ENCODE measurements around the gene MYO1A. TPM values are rescaled to one million over a fixed set of nuclear protein-coding genes. Genes with fewer than 3 reads are reported as not detected.
"Not testable (repeated sequence)": the region's sequence is repeated elsewhere in the genome, so short reads cannot be mapped to it uniquely, and the experiment has no call there.

The MYO1A gene
- total and polyA plus RNA-seq, 2 of the 13 experiments (the other 11 are each of a cell fraction or from before 2014, with no cell fraction given) = 5.3 to 6.0 TPM

DNA sequence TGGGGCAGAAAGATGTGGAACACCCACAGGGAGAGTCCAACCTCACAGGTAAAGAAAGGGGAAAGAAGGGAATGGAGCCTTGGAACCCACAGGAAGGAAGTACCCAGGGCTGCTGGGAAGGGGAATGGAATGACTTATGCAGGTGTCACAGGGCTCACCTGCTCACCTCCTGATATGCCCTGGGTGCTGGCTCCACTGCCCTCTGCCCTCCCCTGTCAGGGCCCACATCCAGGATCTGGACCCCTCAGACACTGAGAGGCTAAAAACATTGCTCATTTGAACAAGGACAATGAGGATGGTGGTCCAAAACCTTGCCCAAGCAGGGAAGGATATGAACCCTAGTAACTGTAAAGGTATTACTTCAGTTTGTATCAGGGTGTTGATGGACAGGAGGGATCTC, 62.9 kb downstream of the MYO1A start (continued):
- no peak for TF ChIP-seq KIAA2018 (CRISPR knock-in tag; IDR thresholded peaks at IDR 0.05; ENCODE audit: borderline replicate concordance)
- no peak for TF ChIP-seq ZNF556 (CRISPR knock-in tag; IDR thresholded peaks at IDR 0.05; ENCODE audit: borderline replicate concordance)
- TF ChIP-seq RFX5 (IDR thresholded peaks at IDR 0.05; ENCODE audit: low read depth, low read length) = no peak

DNA sequence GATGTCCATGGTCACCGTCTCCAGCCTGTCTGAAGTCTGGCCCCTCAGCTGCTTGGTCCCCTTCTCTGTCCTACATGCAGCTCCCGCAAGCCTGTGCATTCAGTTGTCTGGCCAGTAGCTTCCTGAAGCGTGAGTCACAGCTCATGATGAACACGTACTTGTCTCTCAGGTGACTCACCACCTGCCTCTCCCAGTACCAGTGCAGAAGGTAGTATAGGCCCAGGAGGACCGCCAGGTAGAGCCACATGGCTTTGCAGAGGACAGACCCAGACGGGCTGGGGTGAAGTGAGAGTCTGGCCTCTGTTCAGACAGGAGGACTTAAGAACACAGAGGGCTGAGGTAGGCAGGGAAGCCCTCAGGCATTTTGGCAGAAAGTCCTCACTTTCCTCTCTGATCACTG, 64.2 kb downstream of the MYO1A start:
- WGBS (ENCODE audit: low lambda C conversion rate) = 0% methylated on average over 3 of the region's 6 CpGs
- H3K4me2 ChIP-seq (ENCODE audit: low read depth, low read length); H3K79me2 ChIP-seq (ENCODE audit: insufficient read depth, low read length); H3K36me3 ChIP-seq (replicated peaks in 1 of 2; ENCODE audit: control insufficient read depth in 1 of 2, insufficient read depth in 2 of 2, low read length in 2 of 2); H3K27me3 ChIP-seq (ENCODE audit: control insufficient read depth in 1 of 2, insufficient read depth in 2 of 2, low read length in 2 of 2); H3K4me3 ChIP-seq (replicated peaks in 1 of 3; ENCODE audit: insufficient read depth in 1 of 3, low read depth in 2 of 3, low read length in 3 of 3); H2AFZ ChIP-seq (ENCODE audit: low read length); H3K4me1 ChIP-seq (ENCODE audit: insufficient read depth, low read length); H3K9ac ChIP-seq (ENCODE audit: insufficient read depth, low read depth, low read length); H3K9me3 ChIP-seq (ENCODE audit: low read length); H4K20me1 ChIP-seq (ENCODE audit: insufficient read depth, low read length); BruUV-seq (replicated peaks); H3K27ac ChIP-seq (ENCODE audit: extremely low read length, insufficient read depth, low read length); TF ChIP-seq CREB1 (CRISPR knock-in tag; IDR thresholded peaks at IDR 0.05): not testable (repeated sequence)
- TF ChIP-seq CREB1 (IDR thresholded peaks at IDR 0.05) (peak; percentile 59), JUND (CRISPR knock-in tag; IDR thresholded peaks at IDR 0.05) (0 out of 2 replicates have a peak, but pooled peaks have one; percentile 33), ZNF205 (CRISPR knock-in tag; IDR thresholded peaks at IDR 0.05) (peak; percentile 77; the same call in 1 of the 2 replicates), FOSL2 (CRISPR knock-in tag; IDR thresholded peaks at IDR 0.05) (peak; percentile 92), TEAD3 (CRISPR knock-in tag; optimal IDR thresholded peaks at IDR 0.05; ENCODE audit: borderline replicate concordance) (peak; percentile 43)
- DNase-seq (ENCODE audit: low spot score) = peak; percentile 49
- CTCF ChIA-PET (ENCODE audit: low intra/inter-chr PET ratio, low total read pairs) = interaction anchor here (3.5 kb wide), 1 partner anchor 146 kb away, joined by 37 read pairs; no protein-coding TSS in a partner anchor
- POLR2A ChIA-PET = interaction anchor here (0.8 kb wide), 1 partner anchor 226 kb away, joined by 4 read pairs; no protein-coding TSS in a partner anchor
- intact Hi-C loops (cut with micrococcal nuclease; ENCODE audit: unreplicated experiment) (loop anchor here (5.0 kb wide), 1 partner anchor 223 kb away; the partner anchor contains the start of gene HSD17B6), in situ Hi-C loops (cut with HindIII; ENCODE audit: extremely low pct_ligation_motif_present, low pct_unique_long_range_greater_than_20kb) (loop anchor here (5.0 kb wide), 3 partner anchors 38 to 228 kb away; no protein-coding TSS in a partner anchor)
- ATAC-seq = peak; percentile 82
- peak; percentile 18 for FAIRE-seq

Data from HepG2 (cell line).